Heart left ventricle (tissue), 16 donors: ENCODE measurements around the gene SBK2. TPM values are rescaled to one million over a fixed set of nuclear protein-coding genes. Genes with fewer than 3 reads are reported as not detected.

ENCODE experiments used
- ATAC-seq, 4 donors: fragments of 200-7000 bp; cut with Tn5 transposase; one replicate each; pipeline ENCODE4 v1.9.1; 2020 to 2022; ENCODE audit warnings: moderate library complexity in 4 of 4, mild to moderate bottlenecking in 3 of 4, moderate number of reproducible peaks in 1 of 4
- DNase-seq, 5 donors: peaks; one replicate each; pipeline ENCODE4 v3.0.0-alpha.2; 2020
- H3K27ac ChIP-seq, 12 donors: fragments of 200-600 bp; sonication (generic) in 4 of 12; one replicate each; pipeline versions ENCODE4 v1.5.0 to v1.8.0; 2016 to 2022; ENCODE audit warnings: mild to moderate bottlenecking in 2 of 12
- H3K27me3 ChIP-seq, 9 donors: fragments of 200-600 bp; sonication (generic) in 2 of 9; one replicate each; pipeline versions ENCODE4 v1.5.1 to v1.8.0; 2016 to 2022; ENCODE audit warnings: mild to moderate bottlenecking in 3 of 9
- H3K36me3 ChIP-seq, 9 donors: fragments of 200-600 bp; sonication (generic) in 2 of 9; one replicate each; pipeline versions ENCODE4 v1.5.0 to v1.8.0; 2018 to 2022; ENCODE audit warnings: mild to moderate bottlenecking in 2 of 9
- H3K4me1 ChIP-seq, 12 donors: fragments of 200-600 bp; sonication (generic) in 4 of 12; one replicate each; pipeline versions ENCODE4 v1.5.0 to v1.8.0; 2016 to 2022; ENCODE audit warnings: mild to moderate bottlenecking in 3 of 12
- H3K4me3 ChIP-seq, 12 donors: fragments of 200-600 bp; sonication (generic) in 4 of 12; one replicate each; pipeline versions ENCODE4 v1.5.0 to v1.8.0; 2017 to 2022; ENCODE audit warnings: mild to moderate bottlenecking in 9 of 12, moderate library complexity in 4 of 12
- H3K9me3 ChIP-seq, 12 donors: fragments of 200-600 bp; sonication (generic) in 4 of 12; one replicate each; pipeline versions ENCODE4 v1.5.0 to v1.8.0; 2016 to 2022; ENCODE audit warnings: mild to moderate bottlenecking in 1 of 12
- CTCF ChIP-seq, 12 donors: fragments of 200-600 bp; sonication (generic) in 4 of 12; IDR thresholded peaks; one replicate each; pipeline versions ENCODE4 v1.5.0 to v1.8.0; 2018 to 2022; ENCODE audit warnings: antibody characterized with exemption in 12 of 12, mild to moderate bottlenecking in 5 of 12
- POLR2A ChIP-seq, 2 donors: fragments of 450-650 bp; IDR thresholded peaks; one replicate each; pipeline ENCODE4 v1.6.1; 2017; ENCODE audit warnings: antibody characterized with exemption in 2 of 2, mild to moderate bottlenecking in 2 of 2, moderate library complexity in 2 of 2
- WGBS, 4 donors: extraction: QIAGEN DNeasy Blood & Tissue Kit in 2 of 4; methylation state at CpG; one replicate each; pipeline versions ENCODE4 v1.1.5 to v1.1.7; 2013 to 2018; 5-methylcytosine and 5-hydroxymethylcytosine counted together
- intact Hi-C, 10 donors: fragments of 100-400 bp; cut with DNase I; formaldehyde crosslinking; loops; one replicate each; pipeline versions ENCODE4 v1.11.1 to v1.14.2; 2022
- polyA plus RNA-seq, 2 donors: library from polyadenylated mRNA; stranded (reverse); fragments of 200-250 nt; gene quantifications; one replicate each; pipeline ENCODE4 v1.2.3, GENCODE V29; 2013
- total RNA-seq, 9 donors: library from RNA; depleted of rRNA in 2 of 9; stranded (reverse); fragments of >200 nt in 2 of 9; fragmentation: NEBNext Ultra II Directional in 3 of 9; extraction: Animal tissue kit (Norgen Biotek cat#: 25700) in 3 of 9; gene quantifications; one replicate each; pipeline versions ENCODE4 v1.1.0 to v1.2.4, GENCODE V29; 2016 to 2023
- donor health status: ischemic (EF 13 %, LVEDD 7.1; RV severe dilation, severe dysfunction).
- donor health status: healthy with polysubstance abuse.
- donor health status: DM: no; HTN: yes; CAD: no.
- donor health status: DM: no; HTN: no; CAD: no.
- donor health status: ischemic (EF 25% LVEDD 6.9; RV normal size, moderate dysfunction).
- donor health status: ischemic (EF 25% LVEDD 5.7; RV mildly dilated, moderate dysfunction).
- donor health status: healthy.
- donor health status: DM: yes; HTN: yes; CAD: no.
- donor health status: ischemic (EF 35%, LVEDD 5.7; RV mildly dilated, moderate dysfunction).
- donor health status: nonischemic (EF 11% LVEDD 7.7; RV severe dilation, severe dysfunction).
- donor health status: DM: yes; HTN: yes; CAD: no.
- donor health status: PGD.
- donor health status: ischemic (EF 29% LVEDD 5.4; RV normal size, mild dysfunction).
- donor health status: nonischemic (EF 23%, LVEDD 6.1; RV moderate dilation, normal function).

Gene SBK2
- total and polyA plus RNA-seq, 11 donors, result 0.68 to 12.6 (median 2.1) TPM

GRCh38 chr19:55549500-55550320 lies 12.8 kb upstream of the SBK2 start:
- Histone ChIP-seq H3K4me1 (peaks cover 0 to 48% (median 30%) of the 10 kb centered on the region in 12 donors), H3K27ac (peak overlapping the region in 11 of 12 donors; percentile 23 to 80 (median 66)), H3K27me3 (peaks cover 0 to 6% (median 0%) of the 10 kb centered on the region in 9 donors), H3K4me3 (peak overlapping the region in 10 of 12 donors; percentile 5 to 48 (median 36)), H3K36me3 (no peaks in the 10 kb centered on the region), H3K9me3 (no peaks in the 10 kb centered on the region)
- ATAC-seq (no peak), DNase-seq (peak in 3 of 5 donors; percentile 36 to 64 (median 39))
- TF ChIP-seq CTCF (IDR thresholded peaks at IDR 0.05), result peak in 4 of 12 donors; percentile 7 to 22 (median 18)
- TF ChIP-seq POLR2A (IDR thresholded peaks at IDR 0.05), result no peak
- intact Hi-C loops, result loop anchor here in 4 of 10 donors (5.0 kb wide), 3 partner anchors 33 to 48 kb away; partner anchors contain the start of genes FIZ1 (in 2 of the 4) and ZNF579 (in 1 of the 4)
- 19 to 34% (median 23%) methylated on average over 13 to 36 of the region's 36 CpGs for WGBS, 4 donors

GRCh38 chr19:55546822-55547614 lies 10.1 kb upstream of the SBK2 start:
- Histone ChIP-seq H3K27me3 (peaks cover 0 to 6% (median 0%) of the 10 kb centered on the region in 9 donors), H3K27ac (peak overlapping the region; percentile 85 to 96 (median 91)), H3K36me3 (no peaks in the 10 kb centered on the region), H3K9me3 (no peaks in the 10 kb centered on the region), H3K4me1 (peaks cover 0 to 48% (median 29%) of the 10 kb centered on the region in 12 donors), H3K4me3 (peak overlapping the region in 2 of 12 donors; percentile 2 to 17)
- WGBS, 4 donors, result 2 to 19% (median 14%) methylated on average over 9 to 17 of the region's 17 CpGs
- ATAC-seq (peak; percentile 55 to 91 (median 86)), DNase-seq (peak; percentile 87 to 94 (median 91))
- intact Hi-C loops, result loop anchor here in 4 of 10 donors (1.0 to 5.0 kb wide), 7 partner anchors 16 to 50 kb away; partner anchors contain the start of genes FIZ1 (in 2 of the 4) and ZNF579 (in 2 of the 4)
- TF ChIP-seq CTCF (IDR thresholded peaks at IDR 0.05) (no peak), POLR2A (IDR thresholded peaks at IDR 0.05) (peak in 1 of 2 donors; percentile 42)

GRCh38 chr19:55546011-55546410 lies 9.1 kb upstream of the SBK2 start:
- intact Hi-C loops, result loop anchor here in 4 of 10 donors (1.0 to 5.0 kb wide), 7 partner anchors 17 to 51 kb away; partner anchors contain the start of genes FIZ1 (in 2 of the 4) and ZNF579 (in 2 of the 4)
- DNase-seq, result peak; percentile 67 to 82 (median 71)

More at GRCh38 chr19:55546011-55546410, 9.1 kb upstream of the SBK2 start:
- WGBS, 4 donors, result 20 to 31% (median 22%) methylated on average over 11 of the region's 11 CpGs
- TF ChIP-seq POLR2A (IDR thresholded peaks at IDR 0.05) (peak in 1 of 2 donors; percentile 66), CTCF (IDR thresholded peaks at IDR 0.05) (no peak)
- peaks cover 0 to 6% (median 0%) of the 10 kb centered on the region in 9 donors for H3K27me3 ChIP-seq
- peak overlapping the region in 8 of 12 donors; percentile 1 to 41 (median 31) for H3K4me3 ChIP-seq
- no peaks in the 10 kb centered on the region for H3K9me3 ChIP-seq
- no peaks in the 10 kb centered on the region for H3K36me3 ChIP-seq
- peaks cover 0 to 48% (median 29%) of the 10 kb centered on the region in 12 donors for H3K4me1 ChIP-seq
- H3K27ac ChIP-seq, result peak overlapping the region; percentile 85 to 96 (median 91)
- ATAC-seq, result peak; percentile 87 to 89 (median 89)
